Trophoblast cell (in vitro differentiated cells and primary cell): ENCODE results near the gene AGAP1.

Experiments
- DNase-seq, 2 donors: peaks; one replicate each; pipeline ENCODE4 v3.0.0-alpha.2; 2016
- H2AFZ ChIP-seq: 2 replicates; pipeline ENCODE4 v1.6.1; 2013; ENCODE audit warnings: low read length, moderate library complexity, mild to moderate bottlenecking; ENCODE audit not compliant: insufficient read depth, poor library complexity
- H2AK5ac ChIP-seq: 2 replicates; pipeline ENCODE4 v1.6.1; 2013; ENCODE audit warnings: mild to moderate bottlenecking, low read length
- H2BK120ac ChIP-seq: 2 replicates; pipeline ENCODE4 v1.6.1; 2013; ENCODE audit warnings: low read length, mild to moderate bottlenecking, moderate library complexity; ENCODE audit not compliant: insufficient read depth, poor library complexity
- H2BK12ac ChIP-seq: 2 replicates; pipeline ENCODE4 v1.6.1; 2013; ENCODE audit warnings: mild to moderate bottlenecking, low read length, moderate library complexity
- H2BK5ac ChIP-seq: 2 replicates; pipeline ENCODE4 v1.6.1; 2013; ENCODE audit warnings: low read length, low read depth, moderate library complexity, mild to moderate bottlenecking; ENCODE audit not compliant: poor library complexity
- H3K14ac ChIP-seq: 2 replicates; pipeline ENCODE4 v1.6.1; 2013; ENCODE audit warnings: mild to moderate bottlenecking, low read length
- H3K18ac ChIP-seq: 2 replicates; pipeline ENCODE4 v1.6.1; 2013; ENCODE audit warnings: mild to moderate bottlenecking, low read length
- H3K23ac ChIP-seq: 2 replicates; pipeline ENCODE4 v1.6.1; 2013; ENCODE audit warnings: low read length
- H3K27ac ChIP-seq: 2 replicates; pipeline ENCODE4 v1.5.1; 2013; ENCODE audit warnings: low read depth, mild to moderate bottlenecking, inconsistent platforms, low read length, moderate library complexity
- H3K27me3 ChIP-seq: 2 replicates; pipeline ENCODE4 v1.6.1; 2013; ENCODE audit warnings: inconsistent platforms, mild to moderate bottlenecking, low read length, moderate library complexity; ENCODE audit not compliant: insufficient read depth
- H3K36me3 ChIP-seq, 2 experiments: 1 replicate in 1 of 2; 2 replicates in 1 of 2; pipeline ENCODE4 v1.6.1; 2013; ENCODE audit warnings: low read length in 2 of 2, mild to moderate bottlenecking in 2 of 2, moderate library complexity in 1 of 2; ENCODE audit not compliant: insufficient read depth in 2 of 2, control insufficient read depth in 1 of 2
- H3K4ac ChIP-seq: 2 replicates; pipeline ENCODE4 v1.6.1; 2013; ENCODE audit warnings: low read depth, mild to moderate bottlenecking, low read length, moderate library complexity
- H3K4me1 ChIP-seq, 2 experiments: 1 replicate in 1 of 2; 2 replicates in 1 of 2; pipeline ENCODE4 v1.6.1; 2013; ENCODE audit warnings: low read length in 2 of 2, mild to moderate bottlenecking in 2 of 2, moderate library complexity in 1 of 2; ENCODE audit not compliant: insufficient read depth in 2 of 2, control insufficient read depth in 1 of 2
- H3K4me2 ChIP-seq: 2 replicates; pipeline ENCODE4 v1.6.1; 2013; ENCODE audit warnings: inconsistent platforms, mild to moderate bottlenecking, low read length, moderate library complexity
- H3K4me3 ChIP-seq: 2 replicates; pipeline ENCODE4 v1.5.1; 2013; ENCODE audit warnings: mild to moderate bottlenecking, low read depth, low read length, inconsistent platforms
- H3K79me1 ChIP-seq: one replicate; pipeline ENCODE4 v1.6.1; 2013; ENCODE audit warnings: low read length
- H3K79me2 ChIP-seq: 2 replicates; pipeline ENCODE4 v1.6.1; 2013; ENCODE audit warnings: low read length, mild to moderate bottlenecking; ENCODE audit not compliant: control insufficient read depth, insufficient read depth, poor library complexity
- H3K9ac ChIP-seq: 2 replicates; pipeline ENCODE4 v1.6.1; 2013; ENCODE audit warnings: mild to moderate bottlenecking, low read length
- H3K9me3 ChIP-seq: 2 replicates; pipeline ENCODE4 v1.6.1; 2013; ENCODE audit warnings: low read depth, mild to moderate bottlenecking, control low read depth, inconsistent platforms, low read length; ENCODE audit not compliant: insufficient read depth
- H4K12ac ChIP-seq: 2 replicates; pipeline ENCODE4 v1.6.1; 2013; ENCODE audit warnings: low read depth, mild to moderate bottlenecking, low read length, moderate library complexity
- H4K8ac ChIP-seq: 2 replicates; pipeline ENCODE4 v1.6.1; 2013; ENCODE audit warnings: low read depth, mild to moderate bottlenecking, low read length, moderate library complexity
- H4K91ac ChIP-seq: one replicate; pipeline ENCODE4 v1.6.1; 2013; ENCODE audit warnings: low read depth, mild to moderate bottlenecking, low read length, moderate library complexity
- WGBS: extraction: QIAGEN DNeasy Blood & Tissue Kit; methylation state at CpG from one replicate; pipeline ENCODE4 v1.1.7; 2013; ENCODE audit warnings: missing lambda C conversion rate; ENCODE audit not compliant: insufficient read length, insufficient coverage; ENCODE audit errors: extremely low coverage; 5-methylcytosine and 5-hydroxymethylcytosine counted together

Gene AGAP1

DNA sequence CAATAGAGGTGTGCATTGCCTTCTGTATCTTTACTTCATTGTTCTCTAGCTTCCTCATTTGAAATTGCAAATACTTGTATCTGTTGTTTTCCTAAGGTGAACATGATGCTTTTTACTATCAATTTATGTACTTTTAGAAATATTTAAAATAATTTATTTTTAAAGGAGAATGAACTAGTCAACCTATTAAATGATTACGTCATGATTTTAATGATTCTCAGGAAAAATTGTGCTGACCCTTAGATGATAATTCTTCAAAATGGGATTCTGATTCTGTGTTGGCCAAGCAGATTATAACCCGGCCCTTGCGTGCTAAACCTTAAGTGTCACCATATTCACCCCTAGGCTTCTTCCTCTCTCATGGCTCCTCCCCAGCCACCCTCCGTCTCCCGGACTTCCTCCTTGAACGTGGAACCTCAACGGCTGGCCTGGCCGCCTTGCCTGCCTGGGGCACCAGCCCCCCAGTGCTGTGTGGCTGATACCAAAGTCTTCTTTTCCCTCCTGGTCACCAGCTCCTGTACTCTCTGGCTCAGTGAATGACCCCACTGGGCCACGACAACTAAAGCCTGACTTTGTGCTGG, 382.3 kb downstream of the AGAP1 start:
- WGBS, result no CpG with 5 or more reads among the region's 9 CpGs
- no peak overlapping the region for H3K27ac ChIP-seq

DNA sequence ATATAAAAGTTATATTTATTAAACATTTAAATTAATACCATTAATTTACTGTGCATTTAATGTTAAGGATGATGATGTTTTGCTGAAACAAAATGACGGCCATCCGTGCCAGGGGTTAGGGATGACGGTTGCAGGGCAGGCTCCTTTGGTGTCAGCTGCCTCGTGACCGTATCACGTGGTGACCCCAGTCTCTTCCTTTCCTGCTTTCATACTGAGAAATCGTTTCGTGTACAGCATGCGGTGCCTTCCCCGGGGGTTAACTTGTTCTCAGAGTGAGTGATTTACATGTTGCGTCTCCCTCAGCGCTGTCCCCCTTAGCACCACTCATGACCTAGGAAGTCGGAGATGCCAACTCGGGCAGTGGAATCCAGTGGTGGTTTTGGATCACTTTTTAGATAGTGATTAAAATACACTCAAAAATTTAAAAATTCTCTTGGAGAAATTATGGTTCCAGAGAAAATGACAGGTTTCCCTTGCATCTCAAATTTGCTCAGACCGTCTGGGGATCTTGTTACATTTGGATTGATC, 383.5 kb downstream of the AGAP1 start:
- DNase-seq, result no peak
- Histone ChIP-seq H3K18ac (no peak overlapping the region), H2AK5ac (no peak overlapping the region), H3K27ac (no peak overlapping the region), H2BK5ac (no peak overlapping the region), H4K8ac (no peak overlapping the region), H3K9me3 (peaks cover 2% of the 10 kb centered on the region), H4K91ac (no peak overlapping the region), H3K23ac (no peak overlapping the region), H2BK12ac (no peak overlapping the region), H3K14ac (no peak overlapping the region), H3K79me2 (no peaks in the 10 kb centered on the region), H3K4me3 (no peak overlapping the region), H2BK120ac (no peak overlapping the region), H2AFZ (no peak overlapping the region), H3K27me3 (no peaks in the 10 kb centered on the region), H3K4ac (no peak overlapping the region), H3K4me2 (no peak overlapping the region), H4K12ac (no peak overlapping the region), H3K9ac (no peak overlapping the region), H3K36me3 (peaks cover 0 to 2% of the 10 kb centered on the region in 2 experiments), H3K79me1 (no peaks in the 10 kb centered on the region), H3K4me1 (peaks cover 9 to 11% of the 10 kb centered on the region in 2 experiments)
- no CpG with 5 or more reads among the region's 15 CpGs for WGBS

More for the DNA sequence above, 382.3 kb downstream of the AGAP1 start:
- Histone ChIP-seq H2BK5ac (no peak overlapping the region), H3K79me2 (no peaks in the 10 kb centered on the region), H3K36me3 (peaks cover 0 to 2% of the 10 kb centered on the region in 2 experiments), H3K79me1 (no peaks in the 10 kb centered on the region), H3K18ac (peak overlapping the region; percentile 60), H3K14ac (no peak overlapping the region), H4K8ac (no peak overlapping the region), H3K4ac (no peak overlapping the region), H2BK120ac (no peak overlapping the region), H3K9me3 (peaks cover 2% of the 10 kb centered on the region), H2BK12ac (no peak overlapping the region), H2AFZ (no peak overlapping the region), H3K4me1 (peaks cover 9 to 11% of the 10 kb centered on the region in 2 experiments), H4K91ac (no peak overlapping the region), H3K27me3 (no peaks in the 10 kb centered on the region), H3K23ac (no peak overlapping the region), H3K9ac (no peak overlapping the region), H3K4me3 (no peak overlapping the region), H2AK5ac (no peak overlapping the region), H4K12ac (no peak overlapping the region), H3K4me2 (no peak overlapping the region)
- peak; percentile 4 to 47 for DNase-seq

DNA sequence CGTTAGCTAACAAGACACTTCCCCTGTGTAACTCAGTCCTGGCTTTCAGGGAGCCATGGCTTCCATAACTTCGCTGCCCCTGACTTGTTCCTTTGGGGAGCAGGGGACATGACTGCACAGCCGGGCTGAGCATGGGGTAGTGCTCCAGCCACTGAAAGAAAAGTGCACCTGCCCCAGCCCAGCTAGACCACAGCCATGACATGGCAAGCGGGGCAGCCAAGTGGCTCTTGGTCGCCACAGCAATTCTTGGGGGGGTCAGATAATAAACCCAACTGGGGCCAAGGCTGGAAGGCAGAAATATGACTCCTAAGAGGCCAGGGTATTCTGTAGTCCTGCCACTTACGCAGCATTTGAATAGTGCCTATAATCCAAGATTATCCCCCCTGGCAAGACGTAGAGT, 385.3 kb downstream of the AGAP1 start:
- Histone ChIP-seq H2BK5ac (no peak overlapping the region), H2AFZ (no peak overlapping the region), H3K4me2 (no peak overlapping the region), H3K4ac (no peak overlapping the region), H3K4me1 (peaks cover 9 to 11% of the 10 kb centered on the region in 2 experiments), H4K12ac (no peak overlapping the region), H3K4me3 (no peak overlapping the region), H3K79me1 (no peaks in the 10 kb centered on the region), H3K14ac (no peak overlapping the region), H3K18ac (no peak overlapping the region), H2AK5ac (no peak overlapping the region), H3K9me3 (peaks cover 2% of the 10 kb centered on the region), H2BK120ac (no peak overlapping the region), H3K36me3 (peaks cover 0 to 2% of the 10 kb centered on the region in 2 experiments), H4K91ac (no peak overlapping the region), H3K23ac (no peak overlapping the region), H3K27ac (no peak overlapping the region), H4K8ac (no peak overlapping the region), H2BK12ac (no peak overlapping the region), H3K9ac (no peak overlapping the region), H3K27me3 (no peaks in the 10 kb centered on the region), H3K79me2 (no peaks in the 10 kb centered on the region)
- no peak for DNase-seq
- no CpG with 5 or more reads among the region's 7 CpGs for WGBS

DNA sequence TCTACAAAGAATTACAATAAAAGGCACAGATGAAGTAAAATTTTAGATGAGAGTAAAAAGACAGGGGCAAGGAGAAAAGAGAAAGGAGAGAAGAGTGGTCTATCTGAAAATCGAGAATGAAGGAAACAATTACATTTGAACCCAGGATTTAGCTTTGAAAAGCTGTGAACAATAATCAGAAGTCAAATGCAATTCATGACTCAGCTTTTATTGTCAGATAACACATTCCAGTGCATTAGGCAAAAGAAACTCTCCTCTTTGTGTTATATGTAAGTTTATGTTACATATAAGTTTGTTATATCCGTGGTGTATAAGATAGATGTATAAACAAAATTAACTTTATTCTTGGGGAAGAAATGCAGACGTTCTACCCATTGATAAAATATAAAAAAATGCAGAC, 389.8 kb downstream of the AGAP1 start:
- WGBS, result no CpG with 5 or more reads among the region's 3 CpGs
- H4K12ac ChIP-seq, result no peak overlapping the region
- no peak overlapping the region for H2AFZ ChIP-seq
- H3K36me3 ChIP-seq, result no peaks in the 10 kb centered on the region
- H3K23ac ChIP-seq, result no peak overlapping the region
- no peak overlapping the region for H4K91ac ChIP-seq
- H3K4me3 ChIP-seq, result no peak overlapping the region
- H4K8ac ChIP-seq, result no peak overlapping the region
- no peak overlapping the region for H2BK120ac ChIP-seq
- DNase-seq, result no peak
- H2BK12ac ChIP-seq, result no peak overlapping the region
- H3K4me2 ChIP-seq, result no peak overlapping the region
- no peaks in the 10 kb centered on the region for H3K27me3 ChIP-seq
- no peak overlapping the region for H3K27ac ChIP-seq
- no peak overlapping the region for H3K18ac ChIP-seq
- H3K9ac ChIP-seq, result no peak overlapping the region
- peaks cover 5 to 6% of the 10 kb centered on the region in 2 experiments for H3K4me1 ChIP-seq
- no peak overlapping the region for H2BK5ac ChIP-seq
- H3K9me3 ChIP-seq, result no peaks in the 10 kb centered on the region
- no peaks in the 10 kb centered on the region for H3K79me1 ChIP-seq
- no peak overlapping the region for H3K14ac ChIP-seq
- H3K4ac ChIP-seq, result no peak overlapping the region
- H3K79me2 ChIP-seq, result no peaks in the 10 kb centered on the region
- no peak overlapping the region for H2AK5ac ChIP-seq
